HEK293T (cell line): ENCODE results near the gene OR2F1.

Experiments used
- BHLHE40 ChIP-seq: fragments of 450-650 bp; IDR thresholded peaks from 2 replicates; pipeline ENCODE4 v1.6.1; 2016; ENCODE audit warnings: mild to moderate bottlenecking, moderate library complexity, borderline replicate concordance
- ELF4 ChIP-seq: fragments of 450-650 bp; IDR thresholded peaks from 2 replicates; pipeline ENCODE4 v1.6.1; 2017; ENCODE audit warnings: antibody characterized with exemption
- SUZ12 ChIP-seq: fragments of 450-650 bp; IDR thresholded peaks from 2 replicates; pipeline ENCODE4 v1.6.1; 2016; ENCODE audit warnings: mild to moderate bottlenecking
- TARDBP ChIP-seq: fragments of 450-650 bp; IDR thresholded peaks from 2 replicates; pipeline ENCODE4 v1.6.1; 2016

DNA sequence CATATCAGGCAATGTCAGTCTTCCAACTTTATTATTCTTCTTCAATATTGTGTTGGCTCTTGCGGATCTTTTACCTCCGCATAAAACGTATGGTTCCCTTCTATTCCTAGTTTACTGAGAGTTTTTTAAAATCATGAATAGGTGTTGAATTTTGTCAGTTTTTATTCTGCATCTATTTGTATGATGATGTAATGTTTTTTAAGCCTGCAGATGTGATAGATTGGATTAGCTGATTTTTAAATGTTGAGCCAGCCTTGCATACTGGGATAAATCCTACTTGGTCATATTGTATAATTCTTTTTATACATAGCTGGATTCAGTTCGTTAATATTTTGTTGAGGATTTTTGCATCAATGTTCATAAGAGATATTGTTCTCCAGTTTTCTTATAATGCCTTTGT, 9.2 kb upstream of the OR2F1 start:
- no peak for TF ChIP-seq TARDBP
- TF ChIP-seq BHLHE40 = no peak
- TF ChIP-seq SUZ12 = no peak
- TF ChIP-seq ELF4 = no peak
